GM12801 (cell line): ENCODE data around the gene SPNS3.

ENCODE experiments used
- CTCF ChIP-seq: IDR thresholded peaks from one replicate; pipeline ENCODE4 v1.5.1; 2011; ENCODE audit warnings: control low read depth; ENCODE audit not compliant: insufficient read length; ENCODE audit errors: extremely low read depth

The SPNS3 gene

GRCh38 chr17:4536259-4536741 lies 102.6 kb downstream of the SPNS3 start:
- TF ChIP-seq CTCF, result no peak

GRCh38 chr17:4536742-4537411 lies 103.1 kb downstream of the SPNS3 start:
- no peak for TF ChIP-seq CTCF
